GM12864 (cell line): ENCODE results near the gene EPHA6.

Experiments used
- DNase-seq: peaks from one replicate; pipeline ENCODE4 v3.0.0-alpha.2; 2011; ENCODE audit warnings: low read depth
- H3K4me3 ChIP-seq: 2 replicates; pipeline ENCODE4 v1.5.1; 2011; ENCODE audit warnings: mild to moderate bottlenecking, low read depth, low read length, control low read depth
- TF ChIP-seq, protein P1 (sequence below): IDR thresholded peaks from 2 replicates; pipeline ENCODE4 v1.5.1; 2011; ENCODE audit warnings: low read depth, mild to moderate bottlenecking, moderate library complexity, low read length, control low read depth, inconsistent platforms; ENCODE audit errors: missing control alignments

EPHA6 gene

DNA sequence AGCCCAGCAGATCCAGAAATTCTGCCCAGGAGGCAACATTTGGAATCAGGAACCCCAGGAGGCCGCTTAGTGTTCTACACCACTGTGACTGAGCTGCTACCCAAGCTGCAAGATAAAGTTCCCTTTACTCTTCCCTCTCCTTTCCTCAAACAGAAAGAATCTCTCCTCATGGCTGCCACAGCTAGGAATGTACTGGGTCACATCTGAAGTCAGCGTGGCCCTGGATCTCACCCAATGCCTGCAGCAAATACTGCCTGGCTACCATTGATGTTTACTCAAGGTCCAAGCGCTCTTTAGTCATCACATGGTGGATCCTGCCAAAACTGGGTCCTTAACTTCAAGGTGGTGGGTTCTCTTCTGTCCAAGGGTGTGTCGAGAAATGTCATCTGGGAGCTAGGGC lies 382.7 kb downstream of the EPHA6 start:
- TF ChIP-seq, protein P1, sequence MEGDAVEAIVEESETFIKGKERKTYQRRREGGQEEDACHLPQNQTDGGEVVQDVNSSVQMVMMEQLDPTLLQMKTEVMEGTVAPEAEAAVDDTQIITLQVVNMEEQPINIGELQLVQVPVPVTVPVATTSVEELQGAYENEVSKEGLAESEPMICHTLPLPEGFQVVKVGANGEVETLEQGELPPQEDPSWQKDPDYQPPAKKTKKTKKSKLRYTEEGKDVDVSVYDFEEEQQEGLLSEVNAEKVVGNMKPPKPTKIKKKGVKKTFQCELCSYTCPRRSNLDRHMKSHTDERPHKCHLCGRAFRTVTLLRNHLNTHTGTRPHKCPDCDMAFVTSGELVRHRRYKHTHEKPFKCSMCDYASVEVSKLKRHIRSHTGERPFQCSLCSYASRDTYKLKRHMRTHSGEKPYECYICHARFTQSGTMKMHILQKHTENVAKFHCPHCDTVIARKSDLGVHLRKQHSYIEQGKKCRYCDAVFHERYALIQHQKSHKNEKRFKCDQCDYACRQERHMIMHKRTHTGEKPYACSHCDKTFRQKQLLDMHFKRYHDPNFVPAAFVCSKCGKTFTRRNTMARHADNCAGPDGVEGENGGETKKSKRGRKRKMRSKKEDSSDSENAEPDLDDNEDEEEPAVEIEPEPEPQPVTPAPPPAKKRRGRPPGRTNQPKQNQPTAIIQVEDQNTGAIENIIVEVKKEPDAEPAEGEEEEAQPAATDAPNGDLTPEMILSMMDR: no peak
- no peak for DNase-seq

GRCh38 chr3:97197830-97198229 lies 383.4 kb downstream of the EPHA6 start:
- no peak for DNase-seq
- no peak overlapping the region for H3K4me3 ChIP-seq
- TF ChIP-seq, protein P1: no peak

More for the DNA sequence above, 382.7 kb downstream of the EPHA6 start:
- H3K4me3 ChIP-seq: no peak overlapping the region

- TF ChIP-seq, protein P1: no peak
- H3K4me3 ChIP-seq: no peak overlapping the region
- DNase-seq: no peak
Measured at GRCh38 chr3:97200387-97200786, 386.0 kb downstream of the EPHA6 start.

DNA sequence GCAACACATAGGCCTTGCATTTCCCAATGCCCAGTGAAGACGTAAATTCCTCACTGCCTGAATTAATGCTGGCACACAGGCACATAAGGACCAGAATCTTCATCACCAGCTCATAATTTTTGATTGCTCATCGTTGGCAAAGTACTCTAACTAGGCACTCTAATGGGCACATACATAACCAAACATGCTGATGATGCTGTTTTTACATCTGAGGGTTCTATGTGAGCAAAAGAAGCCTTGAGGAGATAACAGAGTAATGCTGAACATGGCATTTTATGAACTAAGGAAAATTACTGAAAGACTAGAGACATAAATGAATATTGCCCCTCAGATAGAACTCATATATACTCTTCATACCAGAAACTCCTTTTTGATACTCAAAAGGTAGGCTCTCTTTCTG lies 387.4 kb downstream of the EPHA6 start:
- DNase-seq: no peak
- TF ChIP-seq, protein P1: no peak
- H3K4me3 ChIP-seq: no peak overlapping the region

DNA sequence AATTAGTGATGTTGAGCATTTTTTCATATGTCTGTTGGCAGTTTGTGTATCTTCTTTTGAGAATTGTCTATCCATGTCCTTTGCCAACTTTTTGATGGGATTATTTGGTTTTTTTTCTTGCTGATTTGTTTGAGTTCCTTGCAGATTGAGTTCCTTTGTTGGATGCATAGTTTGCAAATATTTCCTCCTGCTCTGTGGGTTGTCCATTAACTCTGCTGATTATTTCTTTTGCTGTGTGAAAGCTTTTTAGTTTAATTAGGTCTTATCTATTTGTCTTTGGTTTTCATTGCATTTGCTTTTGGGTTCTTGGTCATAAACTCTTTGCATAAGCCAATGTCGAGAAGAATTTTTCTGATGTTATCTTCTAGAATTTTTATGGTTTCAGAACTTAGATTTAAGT lies 414.6 kb downstream of the EPHA6 start:
- DNase-seq: no peak
- no peak overlapping the region for H3K4me3 ChIP-seq
- TF ChIP-seq, protein P1: no peak

DNA sequence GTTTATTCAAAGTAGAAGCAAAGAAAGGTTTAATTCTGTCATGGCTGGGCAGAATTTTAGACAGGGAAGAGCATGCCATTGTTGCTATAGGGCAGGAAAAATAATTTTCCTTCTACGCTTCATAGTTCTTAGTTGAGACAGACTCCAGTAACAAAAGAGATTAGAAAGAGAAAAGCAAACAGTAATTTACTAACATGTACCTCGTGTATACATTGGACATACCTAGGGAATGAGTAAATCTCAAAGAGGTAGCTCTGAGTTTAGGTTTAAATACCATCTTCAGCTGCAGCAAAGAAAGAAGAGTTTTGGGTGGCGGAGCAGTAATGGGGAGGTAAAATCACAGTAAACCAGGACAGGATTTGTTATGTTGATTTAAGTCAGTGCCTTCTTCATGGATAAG lies 416.1 kb downstream of the EPHA6 start:
- TF ChIP-seq, protein P1: no peak
- DNase-seq: no peak
- H3K4me3 ChIP-seq: no peak overlapping the region

GRCh38 chr3:97232393-97233034 lies 418.1 kb downstream of the EPHA6 start:
- H3K4me3 ChIP-seq: no peak overlapping the region
- TF ChIP-seq, protein P1: no peak
- no peak for DNase-seq
